H1 (cell line): ENCODE data around the gene RIMBP2. TPM values are rescaled to one million over a fixed set of nuclear protein-coding genes. Genes with fewer than 3 reads are reported as not detected.

Source experiments
- CTCF ChIA-PET: fragments of 300-600 bp; sonication (Branson Sonifier 250); formaldehyde crosslinking; loops from one replicate; lab custom pipeline; 2021; ENCODE audit not compliant: partially characterized antibody; lab: Charles Lee
- POLR2A ChIA-PET: fragments of 300-600 bp; sonication (Branson Sonifier 250); formaldehyde crosslinking; loops from one replicate; lab custom pipeline; 2021; ENCODE audit warnings: inconsistent platforms; ENCODE audit not compliant: partially characterized antibody; lab: Charles Lee
- DNase-seq, 2 experiments: peaks; one replicate each; pipeline versions ENCODE4 v3.0.0 to v3.0.0-alpha.2; 2010 to 2022; ENCODE audit warnings: low spot score in 2 of 2, low read depth in 1 of 2, mixed read lengths in 1 of 2
- FAIRE-seq: peaks from 2 replicates; lab custom pipeline; 2011; peaks lifted over from hg19 to GRCh38; lab: Jason Lieb, UNC
- H2AFZ ChIP-seq: 2 replicates; pipeline ENCODE4 v1.8.1; 2012; ENCODE audit warnings: low read length, inconsistent platforms
- H2AK5ac ChIP-seq: 2 replicates; pipeline ENCODE4 v1.6.1; 2013; ENCODE audit warnings: low read depth, low read length
- H2BK120ac ChIP-seq: replicated peaks from 2 replicates; pipeline ENCODE3; 2013; ENCODE audit warnings: low read depth, low read length, inconsistent platforms
- H2BK12ac ChIP-seq: 2 replicates; pipeline ENCODE4 v1.6.1; 2013; ENCODE audit warnings: low read depth, low read length
- H2BK15ac ChIP-seq: 2 replicates; pipeline ENCODE4 v1.6.1; 2013; ENCODE audit warnings: low read length
- H2BK20ac ChIP-seq: 2 replicates; pipeline ENCODE4 v1.6.1; 2013; ENCODE audit warnings: low read length
- H2BK5ac ChIP-seq: 2 replicates; pipeline ENCODE4 v1.6.1; 2013; ENCODE audit warnings: low read depth, low read length
- H3K14ac ChIP-seq: 2 replicates; pipeline ENCODE4 v1.6.1; 2013; ENCODE audit warnings: inconsistent platforms; ENCODE audit not compliant: insufficient read length
- H3K18ac ChIP-seq: 2 replicates; pipeline ENCODE4 v1.6.1; 2013; ENCODE audit warnings: low read length; ENCODE audit errors: extremely low read depth
- H3K23ac ChIP-seq: 2 replicates; pipeline ENCODE4 v1.6.1; 2013; ENCODE audit warnings: inconsistent platforms; ENCODE audit not compliant: insufficient read length
- H3K23me2 ChIP-seq: 2 replicates; pipeline ENCODE4 v1.6.1; 2013; ENCODE audit warnings: low read depth, low read length
- H3K27ac ChIP-seq: 2 replicates; pipeline ENCODE4 v1.6.1; 2011; ENCODE audit warnings: low read depth, low read length, inconsistent platforms
- H3K27me3 ChIP-seq, 4 experiments: replicated peaks in 1 of 4; 1 replicate in 1 of 4; 2 replicates in 3 of 4; pipeline versions ENCODE4 v1.6.1 to v1.8.1; 2011 to 2013; ENCODE audit warnings: low read length in 3 of 4, mild to moderate bottlenecking in 3 of 4, inconsistent platforms in 2 of 4, mixed read lengths in 2 of 4, moderate library complexity in 1 of 4; ENCODE audit not compliant: control insufficient read depth in 3 of 4, insufficient read depth in 3 of 4; ENCODE audit errors: extremely low read depth in 1 of 4
- H3K36me3 ChIP-seq, 4 experiments: 2 replicates each; pipeline versions ENCODE4 v1.6.1 to v1.8.1; 2011 to 2013; ENCODE audit warnings: mild to moderate bottlenecking in 4 of 4, low read length in 3 of 4, moderate library complexity in 2 of 4, control low read depth in 1 of 4, inconsistent platforms in 1 of 4; ENCODE audit not compliant: insufficient read depth in 4 of 4, control insufficient read depth in 2 of 4
- H3K4ac ChIP-seq: replicated peaks from 2 replicates; pipeline ENCODE3; 2013; ENCODE audit warnings: low read length, low read depth, mixed read lengths, inconsistent platforms; ENCODE audit not compliant: insufficient read length
- H3K4me1 ChIP-seq, 4 experiments: replicated peaks in 1 of 4; 1 replicate in 1 of 4; 2 replicates in 3 of 4; pipeline versions ENCODE4 v1.6.1 to v1.8.1; 2011 to 2013; ENCODE audit warnings: low read length in 3 of 4, inconsistent platforms in 2 of 4, mixed read lengths in 1 of 4; ENCODE audit not compliant: insufficient read depth in 4 of 4, control insufficient read depth in 3 of 4
- H3K4me2 ChIP-seq, 2 experiments: 2 replicates each; pipeline versions ENCODE4 v1.6.1 to v1.8.1; 2011 to 2013; ENCODE audit warnings: low read depth in 2 of 2, low read length in 2 of 2, control low read depth in 1 of 2, inconsistent platforms in 1 of 2, mild to moderate bottlenecking in 1 of 2; ENCODE audit not compliant: insufficient read depth in 1 of 2
- H3K4me3 ChIP-seq, 4 experiments: fragments of 200-600, 300-600 bp in 1 of 4; sonication (generic), shearing (Covaris generic), sonication (Bioruptor Twin) in 1 of 4; 2 replicates each; pipeline versions ENCODE4 v1.5.1 to v1.8.1; 2011 to 2016; ENCODE audit warnings: low read length in 4 of 4, low read depth in 3 of 4, control low read depth in 2 of 4, inconsistent platforms in 2 of 4, mild to moderate bottlenecking in 2 of 4, mixed read lengths in 1 of 4, moderate library complexity in 1 of 4; ENCODE audit not compliant: insufficient read depth in 2 of 4; ENCODE audit errors: extremely low read depth in 1 of 4
- H3K56ac ChIP-seq: replicated peaks from 2 replicates; pipeline ENCODE3; 2013; ENCODE audit warnings: low read depth, mild to moderate bottlenecking, mixed read lengths, low read length, inconsistent platforms; ENCODE audit not compliant: insufficient read length
- H3K79me1 ChIP-seq: 2 replicates; pipeline ENCODE4 v1.6.1; 2013; ENCODE audit warnings: low read depth, low read length, control low read depth
- H3K79me2 ChIP-seq, 2 experiments: 2 replicates each; pipeline versions ENCODE4 v1.6.1 to v1.8.1; 2012 to 2013; ENCODE audit warnings: low read length in 2 of 2, mild to moderate bottlenecking in 2 of 2, inconsistent platforms in 1 of 2; ENCODE audit not compliant: insufficient read depth in 2 of 2, control insufficient read depth in 1 of 2
- H3K9ac ChIP-seq, 4 experiments: replicated peaks in 1 of 4; 1 replicate in 1 of 4; 2 replicates in 3 of 4; pipeline versions ENCODE4 v1.6.1 to v1.8.1; 2011 to 2013; ENCODE audit warnings: low read depth in 3 of 4, low read length in 3 of 4, control low read depth in 2 of 4, mild to moderate bottlenecking in 2 of 4, moderate library complexity in 2 of 4, inconsistent platforms in 1 of 4; ENCODE audit errors: extremely low read depth in 1 of 4
- H3K9me3 ChIP-seq, 2 experiments: 2 replicates each; pipeline versions ENCODE4 v1.6.1 to v1.8.1; 2012 to 2013; ENCODE audit warnings: mild to moderate bottlenecking in 2 of 2, moderate library complexity in 2 of 2, control low read depth in 1 of 2, inconsistent platforms in 1 of 2, low read depth in 1 of 2, low read length in 1 of 2, mixed read lengths in 1 of 2; ENCODE audit not compliant: insufficient read depth in 2 of 2
- H4K20me1 ChIP-seq, 2 experiments: replicated peaks in 1 of 2; 2 replicates each; pipeline versions ENCODE3 to v1.8.1; 2011 to 2013; ENCODE audit warnings: inconsistent platforms in 2 of 2, low read length in 2 of 2, mild to moderate bottlenecking in 1 of 2; ENCODE audit not compliant: insufficient read depth in 2 of 2, control insufficient read depth in 1 of 2
- H4K5ac ChIP-seq: 2 replicates; pipeline ENCODE4 v1.6.1; 2013; ENCODE audit warnings: low read length, low read depth, mixed read lengths, inconsistent platforms; ENCODE audit not compliant: insufficient read length
- H4K8ac ChIP-seq: 2 replicates; pipeline ENCODE4 v1.8.0; 2013; ENCODE audit warnings: mild to moderate bottlenecking, moderate library complexity, low read length, inconsistent platforms; ENCODE audit not compliant: insufficient read depth; ENCODE audit errors: extremely low read depth
- H4K91ac ChIP-seq: replicated peaks from 2 replicates; pipeline ENCODE3; 2013; ENCODE audit warnings: low read length, mixed read lengths, inconsistent platforms; ENCODE audit not compliant: insufficient read length
- ATF2 ChIP-seq: IDR thresholded peaks from 2 replicates; pipeline ENCODE4 v1.6.1; 2012; ENCODE audit warnings: low read length, inconsistent platforms
- CTBP2 ChIP-seq: IDR thresholded peaks from 2 replicates; pipeline ENCODE4 v1.7.0; 2011; ENCODE audit warnings: borderline replicate concordance, mild to moderate bottlenecking, moderate library complexity, mixed read lengths, low read length; ENCODE audit not compliant: insufficient read depth, insufficient read length
- POLR2AphosphoS5 ChIP-seq: IDR thresholded peaks from 2 replicates; pipeline ENCODE4 v1.6.1; 2011; ENCODE audit warnings: low read depth, low read length
- SIRT6 ChIP-seq: IDR thresholded peaks from one replicate; pipeline ENCODE4 v1.7.1; 2012; ENCODE audit warnings: low read length, inconsistent platforms
- SP2 ChIP-seq: IDR thresholded peaks from 2 replicates; pipeline ENCODE4 v1.6.1; 2012; ENCODE audit warnings: mild to moderate bottlenecking, low read length, inconsistent platforms
- TAF1 ChIP-seq: IDR thresholded peaks from 2 replicates; pipeline ENCODE4 v1.6.1; 2011; ENCODE audit warnings: mild to moderate bottlenecking, low read depth, low read length
- TCF12 ChIP-seq: IDR thresholded peaks from 2 replicates; pipeline ENCODE4 v1.6.1; 2011; ENCODE audit warnings: low read depth, mild to moderate bottlenecking, low read length
- WGBS, 2 experiments: shearing (Covaris generic) in 1 of 2; methylation state at CpG; one replicate each; pipeline versions ENCODE4 v1.1.6 to v1.1.7; 2013 to 2015; ENCODE audit warnings: low lambda C conversion rate in 2 of 2, mixed read lengths in 2 of 2, inconsistent platforms in 1 of 2, low coverage in 1 of 2, missing lambda C conversion rate in 1 of 2; ENCODE audit not compliant: insufficient replicate concordance in 2 of 2, insufficient coverage in 1 of 2, insufficient read length in 1 of 2; ENCODE audit errors: extremely low coverage in 1 of 2, missing lambda C conversion rate in 1 of 2; 5-methylcytosine and 5-hydroxymethylcytosine counted together
- polyA plus RNA-seq, 7 experiments: library from polyadenylated mRNA; depleted of rRNA in 3 of 7; stranded (reverse) in 5 of 7; unstranded in 2 of 7; fragments of >200 nt in 5 of 7; fragments of 200-250 nt in 2 of 7; gene quantifications; 1 replicate in 5 of 7; 2 replicates in 1 of 7; 4 replicates in 1 of 7; pipeline versions ENCODE4 v1.2.1 to v1.2.3, GENCODE V29; 2011 to 2013; ENCODE audit warnings: missing spikeins in 2 of 7, mixed read lengths in 2 of 7
- total RNA-seq: library from RNA; stranded (reverse); fragmentation: NEBNext Ultra II Directional; extraction: Animal tissue kit (Norgen Biotek cat#: 25700); gene quantifications from 2 replicates; pipeline ENCODE4 v1.2.1, GENCODE V29; 2021

RIMBP2 gene
- total and polyA plus RNA-seq, 2 of the 8 experiments (the other 6 are each of a cell fraction or from before 2014, with no cell fraction given), result 0.18 to 0.65 TPM

GRCh38 chr12:130644146-130644545 is 72.0 kb downstream of the RIMBP2 start:
- no peak overlapping the region for H3K4me2 ChIP-seq
- H3K9me3 ChIP-seq, result no peaks in the 10 kb centered on the region
- 0 out of 2 replicates have a peak overlapping the region, but pooled peaks have one; percentile 16 for H2BK15ac ChIP-seq
- H3K23ac ChIP-seq, result no peak overlapping the region
- no peaks in the 10 kb centered on the region for H3K4me1 ChIP-seq
- no peak overlapping the region for H3K4me3 ChIP-seq
- no peak overlapping the region for H4K5ac ChIP-seq
- H3K56ac ChIP-seq, result no peak overlapping the region
- H2BK120ac ChIP-seq, result no peak overlapping the region
- H4K8ac ChIP-seq, result 0 out of 2 replicates have a peak overlapping the region, but pooled peaks have one; percentile 38
- no peak overlapping the region for H3K27ac ChIP-seq
- H2AK5ac ChIP-seq, result no peak overlapping the region
- no peak overlapping the region for H3K18ac ChIP-seq
- 86% methylated on average over 12 of the region's 12 CpGs; no CpG with 5 or more reads in 1 of the 2 experiments for WGBS, 2 experiments
- no peak for FAIRE-seq
- no peak overlapping the region for H2BK20ac ChIP-seq
- no peaks in the 10 kb centered on the region for H3K23me2 ChIP-seq
- CTCF ChIA-PET, result interaction anchor here (0.7 to 1.5 kb wide), 2 partner anchors 104 to 411 kb away, joined by 3 read pairs; no protein-coding TSS in a partner anchor
- H3K27me3 ChIP-seq, result peaks cover 0 to 2% (median 0%) of the 10 kb centered on the region in 4 experiments; a peak in 1 of 7 replicates
- no peak overlapping the region for H2AFZ ChIP-seq
- H3K79me2 ChIP-seq, result no peaks in the 10 kb centered on the region
- H4K91ac ChIP-seq, result no peak overlapping the region
- H3K14ac ChIP-seq, result no peak overlapping the region
- no peak overlapping the region for H2BK12ac ChIP-seq
- no peak overlapping the region for H3K9ac ChIP-seq
- no peak for DNase-seq
- no peaks in the 10 kb centered on the region for H4K20me1 ChIP-seq
- POLR2A ChIA-PET, result no interaction called here
- H3K4ac ChIP-seq, result no peak overlapping the region
- no peak overlapping the region for H2BK5ac ChIP-seq
- no peaks in the 10 kb centered on the region for H3K36me3 ChIP-seq
- no peaks in the 10 kb centered on the region for H3K79me1 ChIP-seq
- TF ChIP-seq TAF1, result no peak
- no peak for TF ChIP-seq ATF2
- no peak for TF ChIP-seq CTBP2
- no peak for TF ChIP-seq SP2
- TF ChIP-seq SIRT6, result no peak
- TF ChIP-seq TCF12, result no peak
- TF ChIP-seq POLR2AphosphoS5, result no peak
